Right lobe of liver (tissue), 6 donors: ENCODE results near the gene GARIN5A. TPM values are rescaled to one million over a fixed set of nuclear protein-coding genes. Genes with fewer than 3 reads are reported as not detected.

Experiments used
- ATAC-seq, 4 donors: fragments of 200-7000 bp; cut with Tn5 transposase; one replicate each; pipeline ENCODE4 v1.9.1; 2020; ENCODE audit warnings: mild to moderate bottlenecking in 4 of 4, moderate library complexity in 4 of 4
- DNase-seq, 3 donors: peaks; one replicate each; pipeline ENCODE4 v3.0.0-alpha.2; 2020
- H3K27ac ChIP-seq, 3 donors: fragments of 200-600 bp; one replicate each; pipeline ENCODE4 v1.8.0; 2022
- H3K27me3 ChIP-seq, 2 donors: fragments of 200-600 bp; one replicate each; pipeline ENCODE4 v1.8.0; 2022
- H3K36me3 ChIP-seq, 4 donors: fragments of 200-600 bp; sonication (generic) in 1 of 4; one replicate each; pipeline versions ENCODE4 v1.5.1 to v1.8.0; 2017 to 2022; ENCODE audit warnings: control low read depth in 1 of 4
- H3K4me1 ChIP-seq, 4 donors: fragments of 200-600 bp; sonication (generic) in 1 of 4; one replicate each; pipeline versions ENCODE4 v1.5.1 to v1.8.0; 2017 to 2022; ENCODE audit warnings: control low read depth in 1 of 4
- H3K4me3 ChIP-seq, 3 donors: fragments of 200-600 bp; one replicate each; pipeline ENCODE4 v1.8.0; 2022
- H3K9me3 ChIP-seq, 4 donors: fragments of 200-600 bp; sonication (generic) in 1 of 4; one replicate each; pipeline versions ENCODE4 v1.5.1 to v1.8.0; 2017 to 2022; ENCODE audit warnings: control low read depth in 1 of 4
- CTCF ChIP-seq, 4 donors: fragments of 200-600 bp in 3 of 4; fragments of 450-650 bp in 1 of 4; IDR thresholded peaks; one replicate each; pipeline versions ENCODE4 v1.5.1 to v1.8.0; 2016 to 2022; ENCODE audit warnings: antibody characterized with exemption in 4 of 4, mild to moderate bottlenecking in 2 of 4
- POLR2A ChIP-seq: fragments of 450-650 bp; IDR thresholded peaks from one replicate; pipeline ENCODE4 v1.6.1; 2017; ENCODE audit warnings: antibody characterized with exemption, mild to moderate bottlenecking
- WGBS: methylation state at CpG from one replicate; pipeline ENCODE4 v1.1.6; 2018; ENCODE audit warnings: low coverage, low lambda C conversion rate; ENCODE audit not compliant: insufficient coverage; ENCODE audit errors: missing lambda C conversion rate; 5-methylcytosine and 5-hydroxymethylcytosine counted together
- intact Hi-C, 2 donors: fragments of 100-400 bp; cut with DNase I; formaldehyde crosslinking; loops; one replicate each; pipeline versions ENCODE4 v1.11.2 to v1.14.1; 2022
- total RNA-seq, 6 experiments: library from RNA; depleted of rRNA in 2 of 6; stranded (reverse); fragments of >200 nt in 2 of 6; fragmentation: NEBNext Ultra II Directional in 3 of 6; extraction: Animal tissue kit (Norgen Biotek cat#: 25700) in 3 of 6; gene quantifications; one replicate each; pipeline versions ENCODE4 v1.1.0 to v1.2.4, GENCODE V29; 2016 to 2023
- donor health status: DM: no; HTN: yes; CAD: no.
- donor health status: DM: no; HTN: no; CAD: no.
- donor health status: DM: no; HTN: no; CAD: no.
- donor health status: DM: no; HTN: yes; CAD: no.
- donor health status: DM: no; HTN: yes; CAD: no.

GARIN5A gene
- total RNA-seq, 6 experiments from 2014 or later: 0.68 to 2.3 (median 1.5) TPM

GRCh38 chr19:50468818-50469217 is 7.8 kb downstream of the GARIN5A start:
- Histone ChIP-seq H3K9me3 (no peaks in the 10 kb centered on the region), H3K27ac (no peak overlapping the region), H3K4me3 (no peak overlapping the region), H3K27me3 (no peaks in the 10 kb centered on the region), H3K36me3 (no peaks in the 10 kb centered on the region), H3K4me1 (peaks cover 0 to 7% (median 0%) of the 10 kb centered on the region in 4 donors)
- intact Hi-C loops: no loop called here
- TF ChIP-seq CTCF (IDR thresholded peaks at IDR 0.05) (no peak), POLR2A (no peak)
- ATAC-seq: no peak
- DNase-seq: no peak
- 87% methylated on average over 3 of the region's 6 CpGs for WGBS

- WGBS: 78% methylated on average over 7 of the region's 18 CpGs
- DNase-seq (no peak), ATAC-seq (no peak)
- Histone ChIP-seq H3K4me3 (no peak overlapping the region), H3K27ac (no peak overlapping the region), H3K9me3 (no peaks in the 10 kb centered on the region), H3K27me3 (no peaks in the 10 kb centered on the region), H3K4me1 (peaks cover 0 to 7% (median 0%) of the 10 kb centered on the region in 4 donors), H3K36me3 (no peaks in the 10 kb centered on the region)
- intact Hi-C loops: no loop called here
- TF ChIP-seq CTCF (IDR thresholded peaks at IDR 0.05) (no peak), POLR2A (no peak)
Observed at GRCh38 chr19:50467566-50467965, 9.1 kb downstream of the GARIN5A start.

- no peak for TF ChIP-seq POLR2A
- no peak for TF ChIP-seq CTCF (IDR thresholded peaks at IDR 0.05)
- 53% methylated on average over 3 of the region's 11 CpGs for WGBS
- H3K9me3 ChIP-seq: no peaks in the 10 kb centered on the region
- no peak for ATAC-seq
- H3K27me3 ChIP-seq: no peaks in the 10 kb centered on the region
- peaks cover 0 to 7% (median 0%) of the 10 kb centered on the region in 4 donors for H3K4me1 ChIP-seq
- H3K4me3 ChIP-seq: no peak overlapping the region
- no peaks in the 10 kb centered on the region for H3K36me3 ChIP-seq
- DNase-seq: no peak
- no peak overlapping the region for H3K27ac ChIP-seq
- intact Hi-C loops: no loop called here
Observed at GRCh38 chr19:50466706-50467039, 10.0 kb downstream of the GARIN5A start.

GRCh38 chr19:50465986-50466705 is 10.5 kb downstream of the GARIN5A start:
- Histone ChIP-seq H3K27ac (no peak overlapping the region), H3K27me3 (no peaks in the 10 kb centered on the region), H3K36me3 (no peaks in the 10 kb centered on the region), H3K4me1 (peaks cover 0 to 7% (median 0%) of the 10 kb centered on the region in 4 donors), H3K9me3 (no peaks in the 10 kb centered on the region), H3K4me3 (no peak overlapping the region)
- no peak for TF ChIP-seq CTCF (IDR thresholded peaks at IDR 0.05)
- intact Hi-C loops: no loop called here
- 80% methylated on average over 2 of the region's 29 CpGs for WGBS
- no peak for DNase-seq
- no peak for ATAC-seq
